BE2C (cell line): ENCODE data around the gene CFAP97.
"Not testable (repeated sequence)": the region's sequence is repeated elsewhere in the genome, so short reads cannot be mapped to it uniquely, and the experiment has no call there.

Experiments
- DNase-seq: peaks from one replicate; pipeline ENCODE4 v3.0.0-alpha.2; 2020
- H3K27me3 ChIP-seq: fragments of 250-450 bp; sonication (Bioruptor Pico); 2 replicates; pipeline ENCODE4 v1.5.1; 2020; ENCODE audit warnings: mild to moderate bottlenecking
- H3K36me3 ChIP-seq: fragments of 250-450 bp; sonication (Bioruptor Pico); 2 replicates; pipeline ENCODE4 v1.5.1; 2020; ENCODE audit warnings: mild to moderate bottlenecking
- H3K4me1 ChIP-seq: fragments of 250-450 bp; sonication (Bioruptor Pico); 2 replicates; pipeline ENCODE4 v1.5.1; 2020
- H3K4me3 ChIP-seq: 2 replicates; pipeline ENCODE4 v1.5.1; 2011; ENCODE audit warnings: low read depth, low read length
- H3K9me3 ChIP-seq: fragments of 250-450 bp; sonication (Bioruptor Pico); 2 replicates; pipeline ENCODE4 v1.5.1; 2020
- TF ChIP-seq, protein P1 (sequence below): IDR thresholded peaks from 2 replicates; pipeline ENCODE4 v1.5.1; 2012; ENCODE audit warnings: mild to moderate bottlenecking, low read depth, low read length

The CFAP97 gene

DNA sequence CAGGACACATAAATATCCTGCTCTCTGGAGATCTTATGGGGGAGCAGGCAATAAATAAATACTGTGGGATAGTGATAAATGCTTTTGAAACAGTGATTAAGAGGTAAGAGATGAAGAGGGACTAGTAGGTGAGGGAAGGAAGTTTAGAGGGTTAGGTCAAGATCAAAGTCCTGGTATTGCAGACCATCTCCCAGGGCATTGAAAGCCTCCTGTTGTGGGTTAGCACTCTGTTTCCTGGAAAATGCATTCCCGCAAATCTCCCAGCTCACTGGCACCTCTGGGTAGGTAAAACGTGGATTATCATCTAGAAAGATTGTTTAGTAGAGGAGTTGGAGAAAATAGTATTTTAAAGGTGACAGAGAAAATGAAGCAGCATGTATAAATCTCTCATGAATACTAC, 7.8 kb upstream of the CFAP97 start:
- no peaks in the 10 kb centered on the region for H3K9me3 ChIP-seq
- peak overlapping the region; percentile 78; the same call in 1 of the 2 replicates for H3K4me3 ChIP-seq
- TF ChIP-seq, protein P1, sequence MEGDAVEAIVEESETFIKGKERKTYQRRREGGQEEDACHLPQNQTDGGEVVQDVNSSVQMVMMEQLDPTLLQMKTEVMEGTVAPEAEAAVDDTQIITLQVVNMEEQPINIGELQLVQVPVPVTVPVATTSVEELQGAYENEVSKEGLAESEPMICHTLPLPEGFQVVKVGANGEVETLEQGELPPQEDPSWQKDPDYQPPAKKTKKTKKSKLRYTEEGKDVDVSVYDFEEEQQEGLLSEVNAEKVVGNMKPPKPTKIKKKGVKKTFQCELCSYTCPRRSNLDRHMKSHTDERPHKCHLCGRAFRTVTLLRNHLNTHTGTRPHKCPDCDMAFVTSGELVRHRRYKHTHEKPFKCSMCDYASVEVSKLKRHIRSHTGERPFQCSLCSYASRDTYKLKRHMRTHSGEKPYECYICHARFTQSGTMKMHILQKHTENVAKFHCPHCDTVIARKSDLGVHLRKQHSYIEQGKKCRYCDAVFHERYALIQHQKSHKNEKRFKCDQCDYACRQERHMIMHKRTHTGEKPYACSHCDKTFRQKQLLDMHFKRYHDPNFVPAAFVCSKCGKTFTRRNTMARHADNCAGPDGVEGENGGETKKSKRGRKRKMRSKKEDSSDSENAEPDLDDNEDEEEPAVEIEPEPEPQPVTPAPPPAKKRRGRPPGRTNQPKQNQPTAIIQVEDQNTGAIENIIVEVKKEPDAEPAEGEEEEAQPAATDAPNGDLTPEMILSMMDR: no peak
- no peaks in the 10 kb centered on the region for H3K36me3 ChIP-seq
- no peaks in the 10 kb centered on the region; the same call in 1 of the 2 replicates for H3K4me1 ChIP-seq
- no peaks in the 10 kb centered on the region for H3K27me3 ChIP-seq
- DNase-seq: no peak

DNA sequence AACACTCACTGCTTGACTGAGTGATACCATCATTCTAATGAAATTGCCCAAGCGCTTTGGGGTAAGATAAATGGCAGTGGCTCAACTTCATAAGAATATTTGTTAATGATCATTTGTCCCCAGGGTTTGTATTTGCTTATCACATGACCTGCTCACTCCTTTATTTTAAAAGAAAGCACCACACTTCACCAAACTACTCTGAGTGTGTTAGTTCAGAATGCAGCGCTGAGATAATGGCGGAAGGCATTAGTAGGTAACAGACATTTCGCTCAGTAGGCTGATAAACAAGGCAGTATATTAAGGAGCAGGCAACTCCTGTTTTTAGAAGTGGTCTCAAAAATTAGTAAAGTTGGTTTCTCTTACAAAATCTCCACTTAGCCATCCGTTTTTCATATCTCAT, 7.2 kb upstream of the CFAP97 start:
- Histone ChIP-seq H3K9me3 (no peaks in the 10 kb centered on the region), H3K4me1 (no peaks in the 10 kb centered on the region; the same call in 1 of the 2 replicates), H3K27me3 (no peaks in the 10 kb centered on the region), H3K36me3 (no peaks in the 10 kb centered on the region), H3K4me3 (peak overlapping the region; percentile 78)
- no peak for DNase-seq
- TF ChIP-seq, protein P1: no peak

GRCh38 chr4:185210102-185210981, 6.5 kb upstream of the CFAP97 start:
- Histone ChIP-seq H3K4me1 (no peaks in the 10 kb centered on the region; the same call in 1 of the 2 replicates), H3K36me3 (no peaks in the 10 kb centered on the region), H3K4me3 (peak overlapping the region; percentile 78), H3K27me3 (no peaks in the 10 kb centered on the region), H3K9me3 (no peaks in the 10 kb centered on the region)
- DNase-seq: peak; percentile 62
- TF ChIP-seq, protein P1: no peak

- not testable (repeated sequence) for H3K27me3 ChIP-seq, H3K9me3 ChIP-seq
- peak overlapping the region; percentile 78 for H3K4me3 ChIP-seq
Observed at GRCh38 chr4:185209852-185210101, 6.0 kb upstream of the CFAP97 start.

DNA sequence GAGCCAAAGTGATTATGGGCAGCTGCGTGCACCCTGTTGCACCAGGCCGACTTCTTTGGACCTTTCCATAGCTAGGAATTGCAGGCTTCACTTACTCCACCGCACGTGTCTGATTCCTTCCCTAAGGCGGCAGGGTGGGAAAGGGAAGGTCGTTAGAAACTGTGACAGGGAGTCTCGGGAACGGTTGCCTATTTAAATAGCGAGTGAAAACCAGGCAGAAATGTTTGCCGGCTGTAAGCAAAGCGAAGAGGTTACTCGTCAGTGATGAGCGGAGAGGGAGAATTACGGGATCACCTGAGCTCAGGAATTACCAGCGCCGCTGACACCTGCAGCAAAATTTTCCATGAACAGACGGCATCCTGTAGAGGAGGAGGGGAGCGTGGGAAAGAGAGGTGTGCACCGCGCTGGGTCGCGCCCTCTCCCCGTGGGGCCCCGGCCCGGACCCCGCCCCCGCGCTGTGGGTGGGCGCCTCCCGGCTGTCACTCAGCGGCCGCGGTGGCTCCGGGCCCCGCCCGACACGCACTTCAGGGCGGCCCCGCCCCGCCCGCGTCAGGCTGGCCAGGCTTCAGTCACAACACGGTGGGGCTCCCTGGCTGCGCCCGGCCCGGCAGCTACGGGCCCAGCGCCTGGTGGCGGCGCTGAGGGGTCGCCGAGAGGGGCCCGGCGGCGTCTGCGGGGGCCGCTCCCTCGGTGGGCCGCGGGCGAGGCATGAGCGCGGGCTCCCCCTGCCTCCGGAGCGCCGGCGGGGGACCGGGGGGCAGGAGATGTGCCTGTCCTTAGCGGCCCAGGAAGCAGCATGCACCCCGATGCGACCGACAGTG, 5.4 kb upstream of the CFAP97 start, which contains the start of gene SNX25:
SNX25 (plus strand) TSS at position 568 of the 821 bp plus-strand sequence; CDS start at position 797, 229 bp downstream.
- Histone ChIP-seq H3K9me3 (no peaks in the 10 kb centered on the region), H3K4me3 (peak within 1 kb of the TSS; percentile 81), H3K4me1 (peaks cover 5% of the 10 kb centered on the region), H3K27me3 (no peaks in the 10 kb centered on the region), H3K36me3 (no peaks in the 10 kb centered on the region)
- TF ChIP-seq, protein P1: no peak
- DNase-seq: peak; percentile 92

More at GRCh38 chr4:185209852-185210101, 6.0 kb upstream of the CFAP97 start:
- not testable (repeated sequence) for H3K36me3 ChIP-seq, H3K4me1 ChIP-seq, DNase-seq

GRCh38 chr4:185207466-185207865, 3.7 kb upstream of the CFAP97 start:
- H3K9me3 ChIP-seq: no peaks in the 10 kb centered on the region
- H3K4me1 ChIP-seq: peaks cover 5% of the 10 kb centered on the region
- no peak for DNase-seq
- TF ChIP-seq, protein P1: no peak
- no peak overlapping the region for H3K4me3 ChIP-seq
- no peaks in the 10 kb centered on the region for H3K27me3 ChIP-seq
- H3K36me3 ChIP-seq: no peaks in the 10 kb centered on the region
